Lower leg skin (tissue), 3 donors: ENCODE data around the gene MAJIN.

Experiments used
- CTCF ChIP-seq, 3 donors: fragments of 450-650 bp; IDR thresholded peaks; one replicate each; pipeline ENCODE4 v1.5.1; 2016; ENCODE audit warnings: antibody characterized with exemption in 3 of 3, mild to moderate bottlenecking in 3 of 3, moderate library complexity in 2 of 3
- POLR2A ChIP-seq, 2 donors: fragments of 450-650 bp; IDR thresholded peaks; one replicate each; pipeline ENCODE4 v1.6.1; 2016 to 2017; ENCODE audit warnings: antibody characterized with exemption in 2 of 2, mild to moderate bottlenecking in 1 of 2, moderate library complexity in 1 of 2

- TF ChIP-seq POLR2A (IDR thresholded peaks at IDR 0.05) (no peak), CTCF (IDR thresholded peaks at IDR 0.05) (no peak)
These were observed 63.1 kb downstream of the MAJIN start for GRCh38 chr11:64908766-64909165.
